ENCODE data around the gene VWA3B. TPM values are rescaled to one million over a fixed set of nuclear protein-coding genes. Genes with fewer than 3 reads are reported as not detected.
"Not testable (repeated sequence)": the region's sequence is repeated elsewhere in the genome, so short reads cannot be mapped to it uniquely, and the experiment has no call there.

Gene VWA3B
- total RNA-seq, 8 experiments from 2014 or later = 0.17 to 2.1 (median 0.44) TPM

- H3K4me3 ChIP-seq = no peak overlapping the region
- no peaks in the 10 kb centered on the region for H3K4me1 ChIP-seq (replicated peaks in 1 of 2)
- 13 to 100% (median 88%) methylated on average over 1 to 4 of the region's 5 CpGs; no CpG with 5 or more reads in 2 of the 10 experiments for WGBS, 10 experiments
- ATAC-seq (replicated peaks in 6 of 8) = no peak
- in situ Hi-C loops (cut with MboI; ENCODE audit: low pct_unique_long_range_greater_than_20kb in 2 of 9, low sequenced_read_pairs in 9 of 9, unreplicated experiment in 9 of 9) = no loop called here
- H3K27ac ChIP-seq = no peak overlapping the region
These were observed 39.1 kb downstream of the VWA3B start for GRCh38 chr2:98126061-98126460.

GRCh38 chr2:98127229-98127989 is 40.4 kb downstream of the VWA3B start:
- no peak overlapping the region for H3K4me3 ChIP-seq
- WGBS, 10 experiments = 67 to 100% (median 87%) methylated on average over 1 to 6 of the region's 15 CpGs; no CpG with 5 or more reads in 5 of the 10 experiments
- H3K4me1 ChIP-seq (replicated peaks in 1 of 2) = no peaks in the 10 kb centered on the region
- ATAC-seq (replicated peaks in 6 of 8) = no peak
- in situ Hi-C loops (cut with MboI; ENCODE audit: low pct_unique_long_range_greater_than_20kb in 2 of 9, low sequenced_read_pairs in 9 of 9, unreplicated experiment in 9 of 9) = no loop called here
- no peak overlapping the region for H3K27ac ChIP-seq

GRCh38 chr2:98128556-98129109 is 41.7 kb downstream of the VWA3B start:
- Histone ChIP-seq H3K4me3 (no peak overlapping the region), H3K4me1 (replicated peaks in 1 of 2) (no peaks in the 10 kb centered on the region), H3K27ac (no peak overlapping the region)
- ATAC-seq (replicated peaks in 6 of 8) = no peak
- in situ Hi-C loops (cut with MboI; ENCODE audit: low pct_unique_long_range_greater_than_20kb in 2 of 9, low sequenced_read_pairs in 9 of 9, unreplicated experiment in 9 of 9) = no loop called here
- WGBS, 10 experiments = 17 to 100% (median 80%) methylated on average over 1 to 5 of the region's 7 CpGs; no CpG with 5 or more reads in 1 of the 10 experiments

- 20 to 80% (median 48%) methylated on average over 1 to 4 of the region's 5 CpGs; no CpG with 5 or more reads in 2 of the 10 experiments for WGBS, 10 experiments
- ATAC-seq (replicated peaks in 6 of 8); in situ Hi-C loops (cut with MboI; ENCODE audit: low pct_unique_long_range_greater_than_20kb in 2 of 9, low sequenced_read_pairs in 9 of 9, unreplicated experiment in 9 of 9); H3K4me3 ChIP-seq; H3K27ac ChIP-seq: not testable (repeated sequence)
- H3K4me1 ChIP-seq (replicated peaks in 1 of 2) = peaks cover 11% of the 10 kb centered on the region in 2 donors
These were observed 43.1 kb downstream of the VWA3B start for GRCh38 chr2:98130073-98130472.

- Histone ChIP-seq H3K27ac (peak overlapping the region in 1 of 2 donors; percentile 48), H3K4me1 (replicated peaks in 1 of 2) (peaks cover 11 to 12% of the 10 kb centered on the region in 2 donors), H3K4me3 (no peak overlapping the region)
- ATAC-seq (replicated peaks in 6 of 8) = peak in 6 of 8 experiments; percentile 71 to 97 (median 94)
- 47 to 90% (median 64%) methylated on average over 2 to 11 of the region's 12 CpGs for WGBS, 10 experiments
- in situ Hi-C loops (cut with MboI; ENCODE audit: low pct_unique_long_range_greater_than_20kb in 2 of 9, low sequenced_read_pairs in 9 of 9, unreplicated experiment in 9 of 9) = no loop called here
These were observed 47.4 kb downstream of the VWA3B start for GRCh38 chr2:98134172-98135005.

- in situ Hi-C loops (cut with MboI; ENCODE audit: low pct_unique_long_range_greater_than_20kb in 2 of 9, low sequenced_read_pairs in 9 of 9, unreplicated experiment in 9 of 9) = no loop called here
- Histone ChIP-seq H3K27ac (no peak overlapping the region), H3K4me1 (replicated peaks in 1 of 2) (peaks cover 11 to 13% of the 10 kb centered on the region in 2 donors), H3K4me3 (no peak overlapping the region)
- ATAC-seq (replicated peaks in 6 of 8) = no peak
These were observed 50.2 kb downstream of the VWA3B start for GRCh38 chr2:98137196-98137595.

- in situ Hi-C loops (cut with MboI; ENCODE audit: low pct_unique_long_range_greater_than_20kb in 2 of 9, low sequenced_read_pairs in 9 of 9, unreplicated experiment in 9 of 9); H3K27ac ChIP-seq; H3K4me3 ChIP-seq; ATAC-seq (replicated peaks in 6 of 8): not testable (repeated sequence)
- H3K4me1 ChIP-seq (replicated peaks in 1 of 2) = peaks cover 10 to 16% of the 10 kb centered on the region in 2 donors
- WGBS, 10 experiments = 90 to 93% methylated on average over 2 to 8 of the region's 28 CpGs; no CpG with 5 or more reads in 8 of the 10 experiments
These were observed 52.0 kb downstream of the VWA3B start for GRCh38 chr2:98138978-98139377.

- ATAC-seq (replicated peaks in 6 of 8) = no peak
- WGBS, 10 experiments = 40 to 100% (median 76%) methylated on average over 1 to 5 of the region's 5 CpGs; no CpG with 5 or more reads in 6 of the 10 experiments
These were observed 53.2 kb downstream of the VWA3B start for GRCh38 chr2:98140210-98140609.

GRCh38 chr2:98142106-98142791 is 55.3 kb downstream of the VWA3B start:
- in situ Hi-C loops (cut with MboI; ENCODE audit: low pct_unique_long_range_greater_than_20kb in 2 of 9, low sequenced_read_pairs in 9 of 9, unreplicated experiment in 9 of 9) = no loop called here
- H3K4me3 ChIP-seq = no peak overlapping the region
- H3K27ac ChIP-seq = no peak overlapping the region
- WGBS, 10 experiments = 0 to 100% (median 33%) methylated on average over 1 to 6 of the region's 6 CpGs; no CpG with 5 or more reads in 1 of the 10 experiments
- H3K4me1 ChIP-seq (replicated peaks in 1 of 2) = peaks cover 0 to 5% of the 10 kb centered on the region in 2 donors
- peak in 2 of 8 experiments; percentile 52 to 95 for ATAC-seq (replicated peaks in 6 of 8)

More at GRCh38 chr2:98140210-98140609, 53.2 kb downstream of the VWA3B start:
- in situ Hi-C loops (cut with MboI; ENCODE audit: low pct_unique_long_range_greater_than_20kb in 2 of 9, low sequenced_read_pairs in 9 of 9, unreplicated experiment in 9 of 9) = no loop called here
- H3K4me3 ChIP-seq = no peak overlapping the region
- H3K4me1 ChIP-seq (replicated peaks in 1 of 2) = peaks cover 0 to 5% of the 10 kb centered on the region in 2 donors
- H3K27ac ChIP-seq = no peak overlapping the region

- in situ Hi-C loops (cut with MboI; ENCODE audit: low pct_unique_long_range_greater_than_20kb in 2 of 9, low sequenced_read_pairs in 9 of 9, unreplicated experiment in 9 of 9) = no loop called here
- no peak for ATAC-seq (replicated peaks in 6 of 8)
- Histone ChIP-seq H3K4me3 (no peak overlapping the region), H3K27ac (no peak overlapping the region), H3K4me1 (replicated peaks in 1 of 2) (peaks cover 0 to 8% of the 10 kb centered on the region in 2 donors)
- WGBS, 10 experiments = 8 to 84% (median 64%) methylated on average over 2 to 3 of the region's 3 CpGs; no CpG with 5 or more reads in 1 of the 10 experiments
These were observed 58.1 kb downstream of the VWA3B start for GRCh38 chr2:98145070-98145469.

- H3K4me1 ChIP-seq (replicated peaks in 1 of 2); H3K27ac ChIP-seq; ATAC-seq (replicated peaks in 6 of 8); H3K4me3 ChIP-seq; in situ Hi-C loops (cut with MboI; ENCODE audit: low pct_unique_long_range_greater_than_20kb in 2 of 9, low sequenced_read_pairs in 9 of 9, unreplicated experiment in 9 of 9): not testable (repeated sequence)
- WGBS, 10 experiments = 60 to 100% (median 90%) methylated on average over 1 of the region's 1 CpG; no CpG with 5 or more reads in 6 of the 10 experiments
These were observed 60.9 kb downstream of the VWA3B start for GRCh38 chr2:98147900-98148299.

- in situ Hi-C loops (cut with MboI; ENCODE audit: low pct_unique_long_range_greater_than_20kb in 2 of 9, low sequenced_read_pairs in 9 of 9, unreplicated experiment in 9 of 9) = no loop called here
- WGBS, 10 experiments = 0 to 79% (median 60%) methylated on average over 2 to 3 of the region's 3 CpGs; no CpG with 5 or more reads in 1 of the 10 experiments
- Histone ChIP-seq H3K27ac (no peak overlapping the region), H3K4me3 (no peak overlapping the region), H3K4me1 (replicated peaks in 1 of 2) (peaks cover 0 to 3% of the 10 kb centered on the region in 2 donors)
- peak in 2 of 8 experiments; percentile 67 to 73 for ATAC-seq (replicated peaks in 6 of 8)
These were observed 61.8 kb downstream of the VWA3B start for GRCh38 chr2:98148595-98149332.
